Spinal cord (tissue), 10 donors: Measurements from ENCODE around the gene MORF4L1. TPM values are rescaled to one million over a fixed set of nuclear protein-coding genes. Genes with fewer than 3 reads are reported as not detected.

ENCODE experiments used
- DNase-seq, 6 donors: peaks; one replicate each; pipeline versions ENCODE4 v3.0.0 to v3.0.0-alpha.2; 2013 to 2015; ENCODE audit warnings: low spot score in 6 of 6, low read depth in 4 of 6
- H3K27ac ChIP-seq: one replicate; pipeline ENCODE4 v1.5.1; 2013; ENCODE audit warnings: low read depth, low read length, control low read depth
- H3K27me3 ChIP-seq: one replicate; pipeline ENCODE4 v1.6.1; 2013; ENCODE audit warnings: low read length; ENCODE audit not compliant: control insufficient read depth, insufficient read depth
- H3K36me3 ChIP-seq: one replicate; pipeline ENCODE4 v1.6.1; 2013; ENCODE audit warnings: low read length; ENCODE audit not compliant: control insufficient read depth, insufficient read depth
- H3K4me1 ChIP-seq: one replicate; pipeline ENCODE4 v1.6.1; 2013; ENCODE audit warnings: low read length; ENCODE audit not compliant: control insufficient read depth, insufficient read depth
- H3K4me3 ChIP-seq: one replicate; pipeline ENCODE4 v1.5.1; 2013; ENCODE audit warnings: low read depth, low read length, control low read depth
- H3K9me3 ChIP-seq: one replicate; pipeline ENCODE4 v1.6.1; 2013; ENCODE audit warnings: low read length; ENCODE audit not compliant: control insufficient read depth, insufficient read depth
- WGBS: methylation state at CpG from one replicate; pipeline ENCODE4 v1.1.5; 2013; ENCODE audit warnings: missing lambda C conversion rate; ENCODE audit not compliant: insufficient coverage; 5-methylcytosine and 5-hydroxymethylcytosine counted together
- polyA plus RNA-seq, 2 donors: library from polyadenylated mRNA; unstranded; fragments of 120-200 nt; gene quantifications; one replicate each; pipeline ENCODE4 v1.2.1, GENCODE V29; 2013; ENCODE audit not compliant: insufficient read length in 2 of 2
- total RNA-seq, 2 donors: library from RNA; depleted of rRNA in 1 of 2; stranded (reverse); fragments of 120-200 nt in 1 of 2; fragments of >200 nt in 1 of 2; gene quantifications; one replicate each; pipeline versions ENCODE4 v1.2.3 to v1.2.4, GENCODE V29; 2013 to 2014
- donor health status: healthy.

MORF4L1 gene
- total and polyA plus RNA-seq, 4 donors = 468 to 713 (median 648) TPM

DNA sequence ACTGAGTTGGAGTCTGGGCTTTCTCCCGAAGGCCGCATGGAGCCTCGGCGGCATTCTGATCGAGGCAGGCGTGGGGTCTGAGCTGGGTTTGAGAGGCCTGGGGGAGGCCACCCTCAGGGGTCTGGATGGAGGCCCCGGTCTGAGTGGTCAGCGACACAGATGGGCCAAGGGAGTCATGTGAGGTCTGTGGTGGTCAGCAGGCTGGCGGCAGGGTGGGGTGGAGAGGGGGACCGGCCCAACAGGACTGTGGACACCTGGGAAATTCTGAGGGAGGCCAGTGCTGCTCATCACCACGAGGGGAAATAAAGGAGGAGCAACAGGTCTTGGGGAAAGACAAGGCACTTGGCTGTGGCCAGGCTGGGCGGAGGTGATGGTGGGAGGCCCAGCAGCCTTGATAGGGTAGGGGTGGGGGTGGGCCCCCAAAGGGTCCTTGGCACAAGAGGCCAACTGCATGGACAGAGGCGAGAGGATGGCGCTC is 56.0 kb downstream of the MORF4L1 start:
- Histone ChIP-seq H3K4me1 (peaks cover 32% of the 10 kb centered on the region), H3K4me3 (no peak overlapping the region), H3K9me3 (no peaks in the 10 kb centered on the region), H3K36me3 (peaks cover 37% of the 10 kb centered on the region), H3K27ac (no peak overlapping the region), H3K27me3 (no peaks in the 10 kb centered on the region)
- no peak for DNase-seq
- 88% methylated on average over 14 of the region's 14 CpGs for WGBS

DNA sequence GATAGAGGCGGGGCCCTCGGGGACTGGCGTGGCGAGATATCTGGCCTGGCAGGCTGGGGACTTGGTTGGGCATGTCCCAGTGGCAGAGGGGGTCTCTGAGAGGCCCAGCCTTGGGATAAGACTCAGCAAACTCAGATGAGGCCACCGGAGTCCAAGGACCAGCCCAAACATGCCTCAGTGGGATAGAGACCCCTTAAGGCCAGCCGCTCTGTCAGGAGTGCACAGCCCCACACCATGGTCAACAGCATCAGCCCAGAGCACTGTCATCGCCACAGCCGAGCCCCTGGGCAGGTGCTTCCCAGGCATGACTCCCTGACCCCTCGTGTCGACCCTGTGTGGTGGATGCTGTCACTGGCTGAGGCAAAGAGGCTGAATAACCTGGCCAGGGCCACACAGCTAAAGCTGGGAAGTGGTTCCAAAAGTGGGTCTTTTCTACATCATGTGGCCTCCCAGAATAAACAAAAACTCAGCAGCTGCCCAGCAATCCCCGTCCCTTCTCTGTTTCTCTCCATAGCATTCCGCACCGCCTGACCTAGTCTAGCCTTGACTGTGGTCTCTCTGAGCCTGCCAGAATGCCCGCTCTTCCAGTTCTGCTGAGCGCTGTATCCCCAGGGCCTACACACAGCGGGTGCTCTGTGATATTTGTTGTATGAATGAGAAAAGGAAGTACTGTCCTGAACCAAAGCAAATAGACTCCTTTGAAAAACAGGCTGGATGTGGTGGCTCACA is 57.0 kb downstream of the MORF4L1 start:
- Histone ChIP-seq H3K4me1 (peaks cover 42% of the 10 kb centered on the region), H3K9me3 (no peaks in the 10 kb centered on the region), H3K36me3 (peaks cover 37% of the 10 kb centered on the region), H3K4me3 (no peak overlapping the region), H3K27ac (no peak overlapping the region), H3K27me3 (no peaks in the 10 kb centered on the region)
- WGBS = 87% methylated on average over 15 of the region's 16 CpGs
- no peak for DNase-seq

DNA sequence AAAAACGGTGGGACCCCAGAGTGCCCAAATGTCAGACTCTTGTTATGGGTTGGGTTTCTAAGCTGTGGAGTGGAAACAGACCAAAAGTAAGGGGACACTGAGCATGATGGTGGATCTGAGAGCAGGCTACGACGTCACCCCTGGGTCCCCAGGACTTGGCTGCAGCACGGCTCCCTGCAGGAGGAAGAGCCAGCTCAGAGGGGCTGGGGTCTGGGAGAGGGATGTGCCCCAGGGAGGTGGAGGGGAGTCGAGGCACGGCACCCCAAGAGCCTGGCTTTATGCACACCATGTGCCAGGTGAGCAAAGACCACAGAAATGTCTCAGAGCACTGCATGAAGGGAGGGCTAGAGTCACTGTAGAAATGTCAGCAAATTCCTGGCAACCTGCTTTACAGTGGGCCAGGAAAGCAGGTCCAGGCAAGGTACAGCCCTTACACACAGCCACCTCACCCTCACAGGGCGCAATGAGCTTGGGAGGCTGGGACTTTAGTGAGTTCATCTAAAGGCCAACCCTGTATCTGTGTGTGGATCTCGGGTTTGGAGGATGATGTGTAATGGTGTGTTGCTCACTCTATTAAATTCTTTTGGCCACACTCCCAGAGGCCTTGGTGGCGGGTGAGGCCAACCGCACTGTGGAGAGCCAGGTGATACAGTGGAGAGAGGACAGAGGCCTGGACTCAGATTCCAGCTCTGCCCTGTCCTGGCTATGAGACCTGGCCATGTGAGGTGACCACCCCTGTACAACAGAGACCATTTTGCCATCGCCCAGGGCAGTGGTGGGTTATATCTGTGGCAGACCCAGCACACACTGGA is 58.1 kb downstream of the MORF4L1 start:
- 75% methylated on average over 8 of the region's 11 CpGs for WGBS

DNA sequence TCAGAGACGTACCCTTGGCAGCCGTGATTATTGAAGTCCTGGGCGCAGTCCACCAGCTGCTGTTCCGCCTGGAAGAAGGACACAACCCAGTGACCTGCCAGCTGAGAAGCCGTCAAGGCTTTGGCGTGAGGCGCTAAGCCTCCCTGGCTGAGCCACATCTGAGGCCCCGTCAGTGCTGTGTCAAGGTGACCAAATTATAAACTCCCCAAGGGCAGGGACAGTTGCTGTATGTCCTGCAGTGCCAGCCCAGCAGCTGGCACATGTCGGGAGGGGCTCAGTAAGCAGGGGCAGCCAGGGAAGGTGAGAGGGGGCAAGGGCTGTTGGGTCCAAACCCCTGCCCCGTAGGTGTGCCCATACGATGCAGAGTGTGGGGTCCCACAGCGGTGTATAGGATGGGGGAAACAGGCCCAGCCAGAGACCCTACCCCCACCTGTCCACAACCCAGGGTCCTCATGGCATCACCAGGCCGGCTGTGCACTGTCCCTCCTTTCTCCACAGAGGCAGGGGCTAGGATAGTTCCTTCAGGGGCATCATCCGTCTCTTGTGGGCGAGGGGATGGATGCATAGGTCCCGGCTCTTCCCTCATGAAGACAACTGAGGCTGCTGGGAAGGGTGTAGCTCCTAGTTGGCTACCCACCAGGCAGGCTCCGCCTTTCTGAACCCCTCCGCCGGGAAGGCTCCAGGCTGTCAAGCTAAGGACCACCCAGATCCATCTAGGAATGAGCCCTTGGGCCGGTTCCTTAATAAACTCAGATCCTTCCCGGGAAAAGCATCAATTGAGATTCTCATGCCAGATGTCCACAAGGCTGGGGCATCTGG is 59.0 kb downstream of the MORF4L1 start:
- Histone ChIP-seq H3K27me3 (no peaks in the 10 kb centered on the region), H3K9me3 (no peaks in the 10 kb centered on the region), H3K4me1 (peaks cover 42% of the 10 kb centered on the region), H3K36me3 (peaks cover 22% of the 10 kb centered on the region), H3K4me3 (no peak overlapping the region), H3K27ac (no peak overlapping the region)
- no peak for DNase-seq
- WGBS = 85% methylated on average over 15 of the region's 21 CpGs

More for the DNA sequence above, 58.1 kb downstream of the MORF4L1 start:
- H3K4me1 ChIP-seq = peaks cover 42% of the 10 kb centered on the region
- no peak overlapping the region for H3K27ac ChIP-seq
- peak in 1 of 6 donors; percentile 49 for DNase-seq
- H3K36me3 ChIP-seq = peaks cover 29% of the 10 kb centered on the region
- H3K27me3 ChIP-seq = no peaks in the 10 kb centered on the region
- no peak overlapping the region for H3K4me3 ChIP-seq
- no peaks in the 10 kb centered on the region for H3K9me3 ChIP-seq

DNA sequence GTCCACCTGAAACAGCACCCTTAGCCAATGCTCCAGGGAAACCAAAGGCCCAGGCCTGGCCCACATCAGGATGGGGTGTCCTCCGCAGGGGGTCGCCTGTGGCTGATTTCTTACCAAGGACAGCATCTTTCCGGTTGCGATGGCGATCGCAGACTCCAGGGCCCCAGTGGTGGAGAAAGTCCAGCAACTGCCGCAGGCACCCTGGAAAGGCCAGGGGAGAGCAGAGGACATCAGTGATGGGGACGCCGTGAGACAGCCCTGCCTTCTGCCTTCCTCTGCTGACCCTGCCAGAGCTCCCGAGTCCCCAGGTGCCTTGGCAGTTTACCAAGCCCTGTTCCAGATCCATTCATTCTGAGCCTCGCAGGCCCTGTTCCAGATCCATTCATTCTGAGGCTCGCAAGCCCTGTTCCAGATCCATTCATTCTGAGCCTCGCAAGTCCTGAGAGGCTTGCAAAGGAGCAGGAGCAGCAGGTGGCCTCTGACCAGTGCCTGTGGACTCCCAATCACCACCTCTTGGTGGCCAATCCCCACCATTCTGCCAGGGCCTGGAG is 59.6 kb downstream of the MORF4L1 start:
- Histone ChIP-seq H3K27ac (no peak overlapping the region), H3K4me3 (no peak overlapping the region), H3K27me3 (no peaks in the 10 kb centered on the region), H3K36me3 (peaks cover 18% of the 10 kb centered on the region), H3K4me1 (peaks cover 42% of the 10 kb centered on the region), H3K9me3 (no peaks in the 10 kb centered on the region)
- no peak for DNase-seq
- 64% methylated on average over 13 of the region's 13 CpGs for WGBS

DNA sequence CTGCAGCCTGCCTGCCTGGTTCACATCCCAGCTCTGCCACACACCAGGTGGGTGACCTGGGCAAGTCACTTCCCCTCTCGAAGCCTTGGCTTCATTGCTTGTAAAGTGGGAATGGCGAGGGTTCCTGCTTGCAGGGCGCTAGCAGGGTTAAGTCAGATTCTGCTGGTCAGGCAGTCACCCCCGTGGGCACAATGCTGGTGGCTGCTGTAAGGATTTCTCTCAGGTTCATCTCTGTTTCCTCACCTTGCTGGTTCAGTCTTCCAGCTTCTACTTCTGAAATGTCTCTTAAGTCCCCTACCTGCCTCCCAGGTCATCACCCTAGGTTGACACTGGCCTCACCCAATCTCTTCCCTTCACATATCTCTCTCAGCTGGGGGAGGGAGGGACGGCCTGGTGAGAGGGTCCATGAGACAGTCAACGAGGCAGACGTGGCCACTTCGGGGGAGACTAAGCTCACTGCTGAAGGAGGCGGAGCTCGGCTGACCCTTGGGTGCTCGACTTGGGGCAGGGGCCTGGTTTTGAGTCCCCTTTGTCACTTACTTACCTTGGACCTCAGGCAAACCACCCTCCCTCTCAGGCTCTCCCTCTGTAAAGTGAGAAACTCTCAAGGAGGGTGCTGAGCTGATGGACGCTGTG is 60.6 kb downstream of the MORF4L1 start:
- H3K4me1 ChIP-seq = peaks cover 42% of the 10 kb centered on the region
- WGBS = 74% methylated on average over 11 of the region's 12 CpGs

DNA sequence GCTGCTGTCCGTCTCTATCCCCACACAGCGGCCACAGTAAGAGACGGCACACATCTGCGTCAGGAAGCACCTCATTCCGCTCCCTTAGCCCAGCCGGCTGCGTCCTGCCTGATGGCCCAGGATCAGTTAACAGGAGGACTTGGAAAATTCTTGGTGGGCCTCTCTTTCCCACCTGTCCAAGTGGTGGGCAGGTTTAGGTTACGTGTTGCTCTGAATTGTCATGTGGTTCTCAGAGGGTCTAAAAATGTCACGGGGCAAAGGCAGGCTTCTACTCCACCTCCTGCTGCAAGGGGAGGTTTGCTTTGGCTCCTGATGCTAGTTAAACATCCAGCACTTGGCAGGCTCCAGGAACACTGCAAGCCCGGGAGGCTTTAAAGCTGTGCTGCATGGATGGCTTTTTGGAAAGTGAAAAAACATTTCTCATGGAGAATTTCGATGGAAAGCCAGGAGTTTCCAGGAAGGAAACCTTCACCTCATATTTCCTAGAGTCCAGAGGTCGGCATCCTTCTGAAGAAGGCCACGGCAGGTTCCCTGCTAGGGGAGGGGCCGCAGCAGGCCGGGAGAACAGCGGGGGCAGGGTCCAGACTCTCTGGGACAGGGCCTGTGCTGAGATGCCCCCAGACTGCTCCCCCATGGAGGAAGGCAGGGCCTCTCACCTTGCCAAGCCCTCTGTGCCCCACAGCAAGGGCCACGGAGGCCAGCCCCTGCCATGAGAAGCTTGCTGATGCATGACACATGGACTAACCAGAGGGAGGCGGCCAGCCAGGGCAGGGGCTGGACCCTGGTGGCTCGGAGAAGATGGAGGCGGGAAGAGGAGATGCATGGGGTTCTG is 61.3 kb downstream of the MORF4L1 start:
- 55% methylated on average over 15 of the region's 20 CpGs for WGBS
- Histone ChIP-seq H3K36me3 (peaks cover 10% of the 10 kb centered on the region), H3K27me3 (no peaks in the 10 kb centered on the region), H3K9me3 (no peaks in the 10 kb centered on the region), H3K4me1 (peaks cover 42% of the 10 kb centered on the region), H3K27ac (peak overlapping the region; percentile 67), H3K4me3 (no peak overlapping the region)
- DNase-seq = peak in 2 of 6 donors; percentile 57 to 85

More for the DNA sequence above, 60.6 kb downstream of the MORF4L1 start:
- Histone ChIP-seq H3K27ac (no peak overlapping the region), H3K4me3 (no peak overlapping the region), H3K27me3 (no peaks in the 10 kb centered on the region), H3K36me3 (peaks cover 16% of the 10 kb centered on the region), H3K9me3 (no peaks in the 10 kb centered on the region)
- DNase-seq = no peak

DNA sequence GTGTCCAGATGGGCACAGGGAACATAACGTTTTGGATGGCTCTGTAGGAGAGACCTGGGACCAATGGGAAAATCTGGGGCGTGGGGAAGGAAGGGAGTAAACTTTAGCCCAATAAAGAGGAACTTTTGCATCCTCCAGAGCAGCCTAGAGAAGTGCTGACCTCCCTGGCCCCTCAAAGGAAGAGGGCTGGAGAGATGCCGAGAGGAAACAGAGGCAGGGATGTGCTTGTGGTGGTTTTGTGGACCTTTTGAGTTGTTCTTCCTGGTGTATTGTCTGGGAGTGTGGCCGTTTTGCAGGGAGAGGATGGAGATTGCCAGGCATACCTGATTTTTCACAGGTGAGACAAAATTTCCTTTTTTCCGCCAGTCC is 61.9 kb downstream of the MORF4L1 start:
- DNase-seq = no peak
- WGBS = 79% methylated on average over 5 of the region's 5 CpGs
- Histone ChIP-seq H3K36me3 (peaks cover 6% of the 10 kb centered on the region), H3K4me1 (peaks cover 41% of the 10 kb centered on the region), H3K27me3 (no peaks in the 10 kb centered on the region), H3K4me3 (no peak overlapping the region), H3K9me3 (no peaks in the 10 kb centered on the region), H3K27ac (no peak overlapping the region)
